IMR-90 (cell line): Measurements from ENCODE around the gene KIFC3. TPM values are rescaled to one million over a fixed set of nuclear protein-coding genes. Genes with fewer than 3 reads are reported as not detected.

ENCODE experiments used
- BHLHE40 ChIP-seq: fragments of 150-350 bp; IDR thresholded peaks from 2 replicates; pipeline ENCODE4 v1.6.1; 2016; ENCODE audit warnings: mild to moderate bottlenecking, low read depth, low read length
- MAZ ChIP-seq: IDR thresholded peaks from 2 replicates; pipeline ENCODE4 v1.6.1; 2012; ENCODE audit warnings: low read depth, mild to moderate bottlenecking, low read length, improper control_type of control experiment, moderate library complexity, borderline replicate concordance
- POLR2A ChIP-seq: IDR thresholded peaks from 2 replicates; pipeline ENCODE4 v1.6.1; 2012; ENCODE audit warnings: mild to moderate bottlenecking, low read depth, low read length
- RAD21 ChIP-seq: IDR thresholded peaks from 2 replicates; pipeline ENCODE4 v1.6.1; 2012; ENCODE audit warnings: low read length, improper control_type of control experiment
- RCOR1 ChIP-seq: IDR thresholded peaks from 2 replicates; pipeline ENCODE4 v1.6.1; 2012; ENCODE audit warnings: mild to moderate bottlenecking, low read length, improper control_type of control experiment; ENCODE audit not compliant: insufficient replicate concordance
- polyA plus RNA-seq, 3 experiments: library from polyadenylated mRNA; depleted of rRNA; stranded (reverse); fragments of >200 nt; gene quantifications; 2 replicates each; pipeline ENCODE4 v1.2.3, GENCODE V29; 2012; ENCODE audit warnings: low replicate concordance in 1 of 3
- total RNA-seq: library from RNA; depleted of rRNA; stranded (reverse); fragments of >200 nt; gene quantifications from 2 replicates; pipeline ENCODE4 v1.2.3, GENCODE V29; 2012
- TF ChIP-seq, protein P1 (sequence below): fragments of 150-350 bp; IDR thresholded peaks from 2 replicates; pipeline ENCODE4 v1.6.1; 2017; ENCODE audit warnings: mild to moderate bottlenecking, antibody characterized with exemption, low read length, low read depth

KIFC3 gene
- total and polyA plus RNA-seq, 2 of the 4 experiments (the other 2 are of a cell fraction), result 48.6 to 62.5 TPM

DNA sequence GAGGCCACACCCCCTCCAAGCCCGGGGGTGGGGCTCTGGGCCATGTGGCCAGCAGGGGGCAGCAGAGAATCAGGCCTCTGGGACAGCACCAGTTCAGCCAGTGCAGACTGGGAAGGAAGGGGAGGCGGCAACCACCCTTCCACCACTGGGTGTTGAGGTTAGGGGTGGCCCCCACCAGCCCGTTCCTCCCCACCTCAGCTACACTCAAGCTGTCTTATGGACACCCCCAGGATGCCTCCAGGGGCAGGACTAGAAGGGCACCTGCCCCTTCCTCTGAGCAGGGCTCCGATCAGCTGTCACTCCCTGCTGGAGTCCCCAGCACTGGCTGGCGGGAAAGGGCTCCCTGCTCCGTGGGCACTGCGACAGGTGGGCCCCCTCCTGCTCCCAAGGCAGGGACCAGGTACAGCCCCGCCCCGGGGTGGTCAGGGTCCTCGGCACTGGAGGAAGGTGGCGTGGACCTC lies 44.9 kb downstream of the KIFC3 start (continued):
- TF ChIP-seq RCOR1, result no peak
- TF ChIP-seq RAD21, result peak; percentile 95
- no peak; the same call in 1 of the 2 replicates for TF ChIP-seq POLR2A
- TF ChIP-seq MAZ, result peak; percentile 90; the same call in 1 of the 2 replicates
- TF ChIP-seq, protein P1, sequence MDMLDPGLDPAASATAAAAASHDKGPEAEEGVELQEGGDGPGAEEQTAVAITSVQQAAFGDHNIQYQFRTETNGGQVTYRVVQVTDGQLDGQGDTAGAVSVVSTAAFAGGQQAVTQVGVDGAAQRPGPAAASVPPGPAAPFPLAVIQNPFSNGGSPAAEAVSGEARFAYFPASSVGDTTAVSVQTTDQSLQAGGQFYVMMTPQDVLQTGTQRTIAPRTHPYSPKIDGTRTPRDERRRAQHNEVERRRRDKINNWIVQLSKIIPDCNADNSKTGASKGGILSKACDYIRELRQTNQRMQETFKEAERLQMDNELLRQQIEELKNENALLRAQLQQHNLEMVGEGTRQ, result peak; percentile 49; the same call in 1 of the 2 replicates
- no peak for TF ChIP-seq BHLHE40
